SK-N-SH (cell line): ENCODE data around the gene PIERCE2. TPM values are rescaled to one million over a fixed set of nuclear protein-coding genes. Genes with fewer than 3 reads are reported as not detected.

Experiments
- CTCF ChIA-PET: fragments of 300-600, 350-600 bp; formaldehyde crosslinking; extraction: SDS; loops from one replicate; lab custom pipeline; 2021; lab: Yijun Ruan, JAX
- POLR2A ChIA-PET: fragments of 350-600 bp; sonication (Branson Sonifier 250); formaldehyde crosslinking; extraction: SDS; loops from one replicate; lab custom pipeline; 2020; ENCODE audit warnings: antibody characterized with exemption, inconsistent platforms; lab: Yijun Ruan, JAX
- DNase-seq: peaks from one replicate; pipeline ENCODE4 v3.0.0; 2012
- H2AFZ ChIP-seq: fragments of 200-600 bp; sonication (generic); 2 replicates; pipeline ENCODE4 v1.8.1; 2016; ENCODE audit warnings: antibody characterized with exemption, mild to moderate bottlenecking, low read depth
- H3F3A ChIP-seq: fragments of 200-600 bp; sonication (generic); replicated peaks from 2 replicates; pipeline ENCODE3; 2016; ENCODE audit warnings: antibody characterized with exemption, mild to moderate bottlenecking; ENCODE audit not compliant: insufficient read depth
- H3K27ac ChIP-seq, 2 experiments: fragments of 200-500 bp in 1 of 2; fragments of 200-600 bp in 1 of 2; sonication (Bioruptor generic) in 1 of 2; sonication (generic), shearing (Covaris generic) in 1 of 2; 2 replicates each; pipeline versions ENCODE4 v1.5.1 to v1.6.1; 2014 to 2016; ENCODE audit warnings: low read depth in 2 of 2, inconsistent platforms in 1 of 2, low read length in 1 of 2, mild to moderate bottlenecking in 1 of 2, mixed read lengths in 1 of 2
- H3K27me3 ChIP-seq: fragments of 200-600 bp; sonication (generic), shearing (Covaris generic); 2 replicates; pipeline ENCODE4 v1.6.1; 2016; ENCODE audit warnings: mixed run types; ENCODE audit not compliant: insufficient read depth
- H3K36me3 ChIP-seq, 2 experiments: fragments of 200-500 bp in 1 of 2; fragments of 200-600 bp in 1 of 2; sonication (Bioruptor generic) in 1 of 2; sonication (generic) in 1 of 2; replicated peaks in 1 of 2; 2 replicates each; pipeline versions ENCODE3 to v1.5.1; 2014 to 2016; ENCODE audit warnings: low read length in 1 of 2, mild to moderate bottlenecking in 1 of 2; ENCODE audit not compliant: insufficient read depth in 2 of 2, control insufficient read depth in 1 of 2
- H3K4me1 ChIP-seq, 2 experiments: fragments of 200-500 bp in 1 of 2; fragments of 200-600 bp in 1 of 2; sonication (Bioruptor generic) in 1 of 2; sonication (generic), shearing (Covaris generic) in 1 of 2; 2 replicates each; pipeline versions ENCODE4 v1.5.1 to v1.6.1; 2014 to 2016; ENCODE audit warnings: low read depth in 1 of 2, low read length in 1 of 2, mixed run types in 1 of 2; ENCODE audit not compliant: insufficient read depth in 2 of 2, control insufficient read depth in 1 of 2
- H3K4me2 ChIP-seq: fragments of 200-600 bp; sonication (generic), shearing (Covaris generic); 2 replicates; pipeline ENCODE4 v1.6.1; 2017; ENCODE audit warnings: mixed run types
- H3K4me3 ChIP-seq, 2 experiments: fragments of 200-500 bp in 1 of 2; fragments of 200-600 bp in 1 of 2; sonication (Bioruptor generic) in 1 of 2; sonication (generic), shearing (Covaris generic) in 1 of 2; 2 replicates each; pipeline versions ENCODE4 v1.5.1 to v1.8.1; 2014 to 2016; ENCODE audit warnings: low read depth in 2 of 2, inconsistent platforms in 1 of 2, low read length in 1 of 2, mild to moderate bottlenecking in 1 of 2, mixed read lengths in 1 of 2, moderate library complexity in 1 of 2
- H3K79me2 ChIP-seq: fragments of 200-600 bp; sonication (generic); 2 replicates; pipeline ENCODE4 v1.8.1; 2017; ENCODE audit warnings: mild to moderate bottlenecking; ENCODE audit not compliant: insufficient read depth
- H3K9ac ChIP-seq: fragments of 200-600 bp; sonication (generic); 2 replicates; pipeline ENCODE4 v1.6.1; 2017; ENCODE audit warnings: mixed run types
- H3K9me2 ChIP-seq: fragments of 200-600 bp; sonication (generic); 2 replicates; pipeline ENCODE4 v1.6.1; 2017; ENCODE audit warnings: mixed run types
- H3K9me3 ChIP-seq: fragments of 200-600 bp; sonication (generic); 2 replicates; pipeline ENCODE4 v1.6.1; 2017; ENCODE audit warnings: mixed run types, mild to moderate bottlenecking, moderate library complexity
- H4K20me1 ChIP-seq: fragments of 200-600 bp; sonication (generic); 2 replicates; pipeline ENCODE4 v1.6.1; 2017; ENCODE audit warnings: mild to moderate bottlenecking, mixed run types; ENCODE audit not compliant: insufficient read depth
- CHD2 ChIP-seq: fragments of 150-350 bp; IDR thresholded peaks from 2 replicates; pipeline ENCODE4 v1.6.1; 2018; ENCODE audit warnings: low read length; ENCODE audit not compliant: partially characterized antibody
- CTCF ChIP-seq: fragments of 200-600 bp; sonication (generic); IDR thresholded peaks from 2 replicates; pipeline ENCODE4 v1.6.1; 2017; ENCODE audit warnings: antibody characterized with exemption, mild to moderate bottlenecking, moderate library complexity
- ELF1 ChIP-seq: IDR thresholded peaks from 2 replicates; pipeline ENCODE4 v1.4.0; 2012
- EP300 ChIP-seq, 2 experiments: IDR thresholded peaks; 2 replicates each; pipeline versions ENCODE4 v1.4.0 to v1.6.1; 2012; ENCODE audit warnings: borderline replicate concordance in 1 of 2, low read depth in 1 of 2, low read length in 1 of 2
- EZH2phosphoT487 ChIP-seq: fragments of 200-600 bp; sonication (generic); IDR thresholded peaks from 2 replicates; pipeline ENCODE4 v1.6.1; 2017; ENCODE audit warnings: low read depth, mixed run types, mild to moderate bottlenecking, antibody characterized with exemption, moderate library complexity, borderline replicate concordance
- GABPA ChIP-seq: IDR thresholded peaks from 2 replicates; pipeline ENCODE4 v1.4.0; 2012; ENCODE audit warnings: low read depth, mild to moderate bottlenecking
- MAX ChIP-seq: IDR thresholded peaks from 2 replicates; pipeline ENCODE4 v1.4.0; 2012; ENCODE audit warnings: low read depth
- MXI1 ChIP-seq: IDR thresholded peaks from 2 replicates; pipeline ENCODE4 v1.6.1; 2012; ENCODE audit warnings: mild to moderate bottlenecking, low read depth, low read length, improper control_type of control experiment
- NRF1 ChIP-seq: IDR thresholded peaks from 2 replicates; pipeline ENCODE4 v1.6.1; 2012; ENCODE audit warnings: low read depth, mild to moderate bottlenecking, low read length
- PBX3 ChIP-seq: IDR thresholded peaks from 2 replicates; pipeline ENCODE4; 2012
- POLR2AphosphoS5 ChIP-seq: IDR thresholded peaks from 2 replicates; pipeline ENCODE4 v1.6.1; 2012; ENCODE audit warnings: low read depth, low read length
- RCOR1 ChIP-seq: fragments of 150-350 bp; IDR thresholded peaks from 2 replicates; pipeline ENCODE4 v1.6.1; 2017; ENCODE audit warnings: antibody characterized with exemption, low read length
- RFX5 ChIP-seq: IDR thresholded peaks from 2 replicates; pipeline ENCODE4 v1.6.1; 2012; ENCODE audit warnings: mild to moderate bottlenecking, improper control_type of control experiment, low read length
- RXRA ChIP-seq: IDR thresholded peaks from 2 replicates; pipeline ENCODE4 v1.4.0; 2012; ENCODE audit warnings: low read depth, mild to moderate bottlenecking, borderline replicate concordance
- SIN3A ChIP-seq: IDR thresholded peaks from 2 replicates; pipeline ENCODE4 v1.6.1; 2012; ENCODE audit warnings: low read depth, mild to moderate bottlenecking, low read length, moderate library complexity, borderline replicate concordance
- SMC3 ChIP-seq: IDR thresholded peaks from 2 replicates; pipeline ENCODE4 v1.6.1; 2012; ENCODE audit warnings: low read depth, low read length, improper control_type of control experiment
- TAF1 ChIP-seq: IDR thresholded peaks from 2 replicates; pipeline ENCODE4 v1.6.1; 2012; ENCODE audit warnings: low read depth, mild to moderate bottlenecking, low read length, moderate library complexity, borderline replicate concordance
- TCF12 ChIP-seq: IDR thresholded peaks from 2 replicates; pipeline ENCODE4 v1.4.0; 2012
- YY1 ChIP-seq: IDR thresholded peaks from 2 replicates; pipeline ENCODE4 v1.4.0; 2012; ENCODE audit warnings: low read depth, mild to moderate bottlenecking
- WGBS: methylation state at CpG from one replicate; pipeline ENCODE4 v1.1.6; 2017; ENCODE audit warnings: low lambda C conversion rate; 5-methylcytosine and 5-hydroxymethylcytosine counted together
- polyA plus RNA-seq, 3 experiments: library from polyadenylated mRNA; depleted of rRNA; stranded (reverse); fragments of >200 nt; gene quantifications; 2 replicates each; pipeline ENCODE4 v1.2.3, GENCODE V29; 2012

Gene PIERCE2
- 2.5 and 2.9 TPM in 2 replicates for polyA plus RNA-seq (2012; rRNA removed)
- 3.3 and 5.2 TPM in 2 replicates for polyA plus RNA-seq (2012; cell fraction: cytosol; rRNA removed)
- 0.38 and 0.98 TPM in 2 replicates for polyA plus RNA-seq (2012; cell fraction: nucleus; rRNA removed)

GRCh38 chr15:55408012-55408928 is at the start of gene PIERCE2, which contains the start of gene CCPG1:
PIERCE2 (plus strand) TSS chr15:55408495; CDS start chr15:55408769, 274 bp downstream.
CCPG1 (minus strand) TSS chr15:55408359; CDS start chr15:55389424, 18,935 bp downstream.
- H3K79me2 ChIP-seq = peaks cover 26% of the 10 kb centered on the region
- peak within 1 kb of the TSS; percentile 79 for H3K9ac ChIP-seq
- no peaks in the 10 kb centered on the region for H3K9me2 ChIP-seq
- POLR2A ChIA-PET = interaction anchor here (0.7 to 2.1 kb wide), 3 partner anchors 53 to 190 kb away, joined by 3 to 22 read pairs (median 4); partner anchors contain the start of genes PIGB and PIGBOS1
- H3F3A ChIP-seq = peaks cover 21% of the 10 kb centered on the region
- no peaks in the 10 kb centered on the region for H3K27me3 ChIP-seq
- peaks cover 7 to 15% of the 10 kb centered on the region in 2 experiments; a peak in 2 of 4 replicates for H3K4me1 ChIP-seq
- H3K4me3 ChIP-seq = peak within 1 kb of the TSS; percentile 77 to 78
- no peaks in the 10 kb centered on the region for H3K36me3 ChIP-seq
- peak; percentile 33; the same call in 1 of the 2 replicates for TF ChIP-seq PBX3
- TF ChIP-seq SIN3A = peak; percentile 76
- no peak for TF ChIP-seq RFX5
- TF ChIP-seq TAF1 = peak; percentile 39; the same call in 1 of the 2 replicates
- peak; percentile 42; the same call in 1 of the 2 replicates for TF ChIP-seq POLR2AphosphoS5
- TF ChIP-seq MAX = 0 out of 2 replicates have a peak, but pooled peaks have one; percentile 10
- TF ChIP-seq TCF12 = peak; percentile 4; the same call in 1 of the 2 replicates
- TF ChIP-seq EZH2phosphoT487 = no peak
- TF ChIP-seq SMC3 = no peak; the same call in 1 of the 2 replicates
- TF ChIP-seq CHD2 = peak; percentile 40
- peak; percentile 55 for TF ChIP-seq CTCF
- no peak; the same call in none of the 2 replicates for TF ChIP-seq MXI1
- peak; percentile 71 for TF ChIP-seq GABPA
- TF ChIP-seq NRF1 = peak; percentile 51
- peak; percentile 38; the same call in 1 of the 2 replicates for TF ChIP-seq YY1
- TF ChIP-seq ELF1 = peak; percentile 45
- TF ChIP-seq RXRA = no peak
- TF ChIP-seq RCOR1 = peak; percentile 5; the same call in 1 of the 2 replicates
- TF ChIP-seq EP300 (IDR thresholded peaks at IDR 0.05; ENCODE audit: borderline replicate concordance in 1 of 2, low read depth in 1 of 2, low read length in 1 of 2) = peak in 1 of 2 experiments; percentile 6; a peak in 1 of 4 replicates
- no peaks in the 10 kb centered on the region for H4K20me1 ChIP-seq
- WGBS = 3% methylated on average over 24 of the region's 70 CpGs
- peak within 1 kb of the TSS; percentile 84 to 86 for H3K27ac ChIP-seq
- peak; percentile 94 for DNase-seq
- H2AFZ ChIP-seq = peak within 1 kb of the TSS; percentile 94
- CTCF ChIA-PET = interaction anchor here (0.6 to 3.0 kb wide), 28 partner anchors 9 to 489 kb away, joined by 3 to 19 read pairs (median 4); partner anchors contain the start of genes PIGB and PIGBOS1
- H3K9me3 ChIP-seq = no peaks in the 10 kb centered on the region
- H3K4me2 ChIP-seq = peak within 1 kb of the TSS; percentile 87
